Tibial nerve (tissue), 3 donors: ENCODE measurements around the gene ZNF19.

Source experiments
- CTCF ChIP-seq, 5 experiments: fragments of 200-600 bp in 3 of 5; fragments of 450-650 bp in 2 of 5; sonication (generic) in 3 of 5; IDR thresholded peaks; one replicate each; pipeline ENCODE4 v1.5.1; 2016 to 2019; ENCODE audit warnings: antibody characterized with exemption in 5 of 5, mild to moderate bottlenecking in 3 of 5, moderate library complexity in 2 of 5
- POLR2A ChIP-seq, 2 donors: fragments of 450-650 bp; IDR thresholded peaks; one replicate each; pipeline ENCODE4 v1.6.1; 2017; ENCODE audit warnings: antibody characterized with exemption in 2 of 2, mild to moderate bottlenecking in 2 of 2, moderate library complexity in 2 of 2

GRCh38 chr16:71424626-71425025 is 64.5 kb downstream of the ZNF19 start:
- TF ChIP-seq CTCF (IDR thresholded peaks at IDR 0.05), result no peak
- TF ChIP-seq POLR2A (IDR thresholded peaks at IDR 0.05), result no peak
